Activated CD4-positive, alpha-beta T cell treated with anti-CD3 and anti-CD28 coated beads, Interleukin-2, amount 10 ng/mL, durations not matched to agents 24 days and 14 days (primary cell): Measurements from ENCODE around the gene NRXN3. TPM values are rescaled to one million over a fixed set of nuclear protein-coding genes. Genes with fewer than 3 reads are reported as not detected.

Source experiments
- DNase-seq: peaks from one replicate; pipeline ENCODE4 v3.0.0; 2022
- H3K27ac Mint-ChIP-seq: one replicate; pipeline ENCODE4 v1.8.0; 2022; ENCODE audit warnings: mild to moderate bottlenecking, mixed read lengths
- H3K27me3 Mint-ChIP-seq: one replicate; pipeline ENCODE4 v1.8.0; 2022; ENCODE audit warnings: mixed read lengths
- H3K36me3 Mint-ChIP-seq: one replicate; pipeline ENCODE4 v1.8.0; 2022; ENCODE audit warnings: low read depth, mild to moderate bottlenecking, mixed read lengths
- H3K4me1 Mint-ChIP-seq: one replicate; pipeline ENCODE4 v1.8.0; 2021; ENCODE audit warnings: mixed read lengths
- H3K4me3 Mint-ChIP-seq: one replicate; pipeline ENCODE4 v1.8.0; 2022; ENCODE audit warnings: mild to moderate bottlenecking, moderate library complexity, mixed read lengths
- H3K9me3 Mint-ChIP-seq: one replicate; pipeline ENCODE4 v1.8.0; 2021; ENCODE audit warnings: mixed read lengths
- intact Hi-C: fragments of 100-400 bp; cut with micrococcal nuclease; formaldehyde crosslinking; loops from one replicate; pipeline ENCODE4 v1.15.1; 2023
- total RNA-seq: library from RNA; stranded (reverse); gene quantifications from 2 replicates; pipeline ENCODE4 v1.2.3, GENCODE V29; 2022

The NRXN3 gene
- total RNA-seq, 1 donor from 2014 or later = not detected

DNA sequence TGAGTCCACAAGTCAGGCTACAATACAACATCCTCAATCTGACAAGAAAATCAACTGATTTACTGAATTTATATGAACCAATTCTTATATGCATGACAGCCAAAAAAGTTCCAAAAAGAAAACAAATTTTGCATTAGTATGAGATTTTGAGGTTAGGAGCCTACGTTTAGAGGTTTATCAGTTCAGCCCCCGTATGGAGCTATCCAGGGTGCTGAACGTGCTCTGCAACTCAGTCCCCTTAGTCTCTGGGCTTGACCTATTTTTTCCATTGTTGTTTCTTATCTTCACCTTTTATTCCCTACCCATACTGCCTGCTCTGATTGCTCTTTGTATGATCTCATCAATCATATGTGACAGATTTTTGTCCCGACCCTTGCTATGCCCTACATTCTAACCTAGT is 693.0 kb downstream of the NRXN3 start:
- intact Hi-C loops = no loop called here
- peaks cover 3% of the 10 kb centered on the region for H3K9me3 Mint-ChIP-seq
- no peaks in the 10 kb centered on the region for H3K27me3 Mint-ChIP-seq
- no peaks in the 10 kb centered on the region for H3K36me3 Mint-ChIP-seq
- H3K27ac Mint-ChIP-seq = no peak overlapping the region
- H3K4me1 Mint-ChIP-seq = no peaks in the 10 kb centered on the region
- no peak overlapping the region for H3K4me3 Mint-ChIP-seq
- peak; percentile 79 for DNase-seq

DNA sequence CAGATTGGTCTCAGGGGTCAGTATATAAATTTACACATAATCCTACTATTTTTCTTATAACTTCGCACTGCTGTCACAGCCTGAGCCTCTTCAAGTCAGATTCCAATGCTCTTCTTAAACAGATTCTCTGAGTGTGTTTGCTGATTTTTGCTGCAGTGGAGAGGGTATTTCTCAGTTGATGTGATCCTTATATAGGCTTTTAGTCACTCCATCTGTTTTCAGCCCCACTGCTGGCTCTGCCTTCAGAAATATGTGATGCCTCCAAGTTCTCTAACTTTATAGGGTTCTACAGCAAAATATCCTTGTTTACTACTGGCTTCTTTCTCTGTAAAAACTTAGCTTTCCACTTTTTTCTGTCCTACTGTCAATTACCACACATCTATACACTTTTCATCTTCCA is 702.7 kb downstream of the NRXN3 start:
- DNase-seq = no peak
- no peak overlapping the region for H3K27ac Mint-ChIP-seq
- H3K36me3 Mint-ChIP-seq = no peaks in the 10 kb centered on the region
- no peaks in the 10 kb centered on the region for H3K27me3 Mint-ChIP-seq
- no peaks in the 10 kb centered on the region for H3K4me1 Mint-ChIP-seq
- intact Hi-C loops = no loop called here
- no peaks in the 10 kb centered on the region for H3K9me3 Mint-ChIP-seq
- no peak overlapping the region for H3K4me3 Mint-ChIP-seq

DNA sequence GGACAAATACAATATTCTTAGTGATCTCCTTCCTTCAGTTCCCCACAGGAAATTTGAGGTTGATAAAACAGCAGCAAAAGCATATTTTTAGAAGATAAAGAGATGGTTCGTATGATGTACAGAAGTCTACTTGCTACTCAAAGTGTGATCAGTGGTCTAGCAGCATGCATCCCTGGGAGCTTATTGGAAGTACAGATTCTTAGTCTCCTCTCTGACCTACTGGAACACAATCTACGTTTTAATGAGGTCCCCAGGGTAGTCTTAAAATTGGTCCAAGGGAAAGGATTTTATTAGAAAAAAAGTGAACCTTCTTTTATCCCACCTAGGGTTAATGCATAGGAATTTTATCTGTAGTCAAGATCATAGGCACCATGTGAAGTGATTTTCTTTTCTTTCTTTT is 703.4 kb downstream of the NRXN3 start:
- Mint-ChIP-seq H3K27me3 (no peaks in the 10 kb centered on the region), H3K4me1 (no peaks in the 10 kb centered on the region), H3K9me3 (no peaks in the 10 kb centered on the region), H3K36me3 (no peaks in the 10 kb centered on the region), H3K4me3 (no peak overlapping the region), H3K27ac (no peak overlapping the region)
- intact Hi-C loops = no loop called here
- DNase-seq = no peak

DNA sequence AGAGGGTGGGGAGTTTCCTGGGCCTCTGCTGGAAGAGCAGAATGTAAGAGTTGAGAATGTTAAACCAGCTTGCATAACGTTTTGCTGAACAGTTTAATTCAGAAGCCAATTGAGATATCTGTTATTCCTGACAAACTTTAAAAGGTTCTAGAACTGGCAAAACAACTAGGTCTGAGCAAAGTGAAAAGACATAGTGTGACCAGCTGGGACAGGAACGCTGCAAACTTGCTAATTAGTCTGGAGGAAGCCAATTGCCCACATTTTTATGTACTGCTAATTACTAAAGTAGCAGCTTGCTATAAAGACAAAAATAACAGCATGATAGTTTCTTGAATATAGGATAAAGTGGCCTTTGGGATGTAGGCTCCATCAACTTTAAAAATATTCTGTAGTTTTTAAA is 704.9 kb downstream of the NRXN3 start:
- Mint-ChIP-seq H3K27ac (no peak overlapping the region), H3K4me1 (no peaks in the 10 kb centered on the region), H3K4me3 (no peak overlapping the region), H3K36me3 (no peaks in the 10 kb centered on the region), H3K27me3 (no peaks in the 10 kb centered on the region), H3K9me3 (no peaks in the 10 kb centered on the region)
- intact Hi-C loops = no loop called here
- no peak for DNase-seq

DNA sequence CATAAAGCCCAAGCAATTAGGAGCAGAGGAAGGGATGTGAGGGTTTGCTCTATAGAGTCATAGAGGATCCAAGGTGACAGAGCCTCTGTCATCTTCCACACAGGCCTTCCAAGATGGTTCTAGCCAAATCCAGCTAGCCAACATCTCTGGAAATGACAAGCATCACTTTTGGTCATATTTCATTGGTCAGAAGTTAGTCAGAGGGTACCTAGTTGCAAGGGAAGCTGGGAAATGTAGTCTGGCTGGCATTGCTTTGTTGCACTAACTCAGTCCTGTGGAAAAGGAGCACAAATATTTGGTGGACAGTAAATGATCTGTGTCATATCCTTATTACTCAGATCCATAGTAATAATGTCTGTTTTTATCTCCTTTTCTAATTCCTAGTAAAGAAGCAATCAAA is 715.7 kb downstream of the NRXN3 start:
- H3K4me3 Mint-ChIP-seq = no peak overlapping the region
- H3K4me1 Mint-ChIP-seq = no peaks in the 10 kb centered on the region
- intact Hi-C loops = no loop called here
- no peak overlapping the region for H3K27ac Mint-ChIP-seq
- no peaks in the 10 kb centered on the region for H3K36me3 Mint-ChIP-seq
- H3K27me3 Mint-ChIP-seq = no peaks in the 10 kb centered on the region
- no peak for DNase-seq
- H3K9me3 Mint-ChIP-seq = peaks cover 6% of the 10 kb centered on the region

DNA sequence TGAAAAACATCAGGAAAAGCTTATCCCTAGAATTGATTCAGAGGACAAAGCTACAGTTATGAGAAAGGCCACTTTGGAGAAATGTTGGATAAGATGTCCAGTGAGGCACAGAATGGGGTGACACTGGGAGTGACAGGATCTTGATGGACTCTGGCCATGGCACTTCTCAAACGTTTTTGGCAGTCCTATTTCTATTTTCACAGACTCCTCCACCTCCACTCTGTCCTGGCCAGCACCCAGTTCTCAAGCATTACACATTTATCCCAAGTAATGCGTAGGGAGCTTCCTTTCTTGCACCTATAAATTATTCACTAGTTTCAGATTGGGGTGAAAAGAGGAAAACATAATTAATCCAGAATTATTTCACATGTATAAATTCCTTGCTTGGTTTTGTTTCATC is 727.3 kb downstream of the NRXN3 start:
- no peak overlapping the region for H3K4me3 Mint-ChIP-seq
- no peak for DNase-seq
- H3K4me1 Mint-ChIP-seq = no peaks in the 10 kb centered on the region
- intact Hi-C loops = no loop called here
- no peak overlapping the region for H3K27ac Mint-ChIP-seq
- no peaks in the 10 kb centered on the region for H3K27me3 Mint-ChIP-seq
- no peaks in the 10 kb centered on the region for H3K36me3 Mint-ChIP-seq
- H3K9me3 Mint-ChIP-seq = no peaks in the 10 kb centered on the region

DNA sequence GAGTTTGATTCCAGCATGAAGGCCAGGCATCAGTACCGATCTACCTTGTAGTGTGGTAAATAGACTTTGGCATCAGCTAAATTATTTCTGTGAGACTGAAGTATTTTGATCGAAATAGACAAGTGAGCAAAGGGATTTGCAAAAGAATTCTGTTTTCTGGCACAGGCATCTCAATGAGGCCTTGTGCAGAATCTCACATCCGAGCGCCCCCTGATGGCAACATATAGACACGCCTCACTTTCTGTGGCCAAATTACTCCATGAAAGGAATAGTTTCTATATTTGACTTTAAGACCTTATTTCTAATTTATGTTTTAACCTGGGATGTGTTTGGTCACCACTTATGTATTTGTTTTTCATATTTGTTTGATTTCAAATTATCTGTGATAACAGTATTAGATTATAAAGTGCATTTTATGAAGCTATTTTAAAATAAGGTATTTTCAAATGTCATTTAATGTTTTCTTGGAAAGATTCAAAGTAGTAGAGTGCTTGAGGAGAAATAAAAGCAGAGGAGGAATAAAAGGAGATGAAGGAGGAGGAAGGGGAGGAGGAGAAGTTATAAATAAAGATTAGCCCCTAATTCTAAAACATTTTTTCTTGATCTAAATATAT is 731.9 kb downstream of the NRXN3 start:
- Mint-ChIP-seq H3K36me3 (no peaks in the 10 kb centered on the region), H3K27ac (no peak overlapping the region), H3K4me3 (no peak overlapping the region), H3K27me3 (no peaks in the 10 kb centered on the region), H3K9me3 (no peaks in the 10 kb centered on the region), H3K4me1 (no peaks in the 10 kb centered on the region)
- peak; percentile 55 for DNase-seq
- intact Hi-C loops = no loop called here

DNA sequence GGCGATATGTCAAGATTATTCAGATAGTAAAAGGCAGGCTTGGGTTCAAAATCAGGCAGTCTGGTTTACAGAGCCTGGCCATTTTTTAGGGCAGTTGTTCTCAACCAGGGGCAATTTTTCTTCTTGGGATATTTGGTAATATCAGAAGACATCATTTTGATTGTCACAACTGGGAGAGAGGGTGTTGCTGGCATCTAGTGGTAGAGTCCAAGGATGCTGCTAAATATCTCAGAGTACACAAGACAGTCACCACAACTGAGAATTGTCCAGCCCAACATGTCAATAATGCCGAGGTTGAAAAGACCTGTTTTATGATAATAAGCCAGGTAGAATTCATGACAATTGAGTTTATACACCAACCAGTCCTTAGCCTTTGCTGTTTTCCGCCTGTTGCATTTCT is 733.9 kb downstream of the NRXN3 start:
- intact Hi-C loops = no loop called here
- no peaks in the 10 kb centered on the region for H3K36me3 Mint-ChIP-seq
- no peaks in the 10 kb centered on the region for H3K27me3 Mint-ChIP-seq
- H3K27ac Mint-ChIP-seq = no peak overlapping the region
- DNase-seq = no peak
- H3K4me3 Mint-ChIP-seq = no peak overlapping the region
- H3K9me3 Mint-ChIP-seq = no peaks in the 10 kb centered on the region
- H3K4me1 Mint-ChIP-seq = no peaks in the 10 kb centered on the region

DNA sequence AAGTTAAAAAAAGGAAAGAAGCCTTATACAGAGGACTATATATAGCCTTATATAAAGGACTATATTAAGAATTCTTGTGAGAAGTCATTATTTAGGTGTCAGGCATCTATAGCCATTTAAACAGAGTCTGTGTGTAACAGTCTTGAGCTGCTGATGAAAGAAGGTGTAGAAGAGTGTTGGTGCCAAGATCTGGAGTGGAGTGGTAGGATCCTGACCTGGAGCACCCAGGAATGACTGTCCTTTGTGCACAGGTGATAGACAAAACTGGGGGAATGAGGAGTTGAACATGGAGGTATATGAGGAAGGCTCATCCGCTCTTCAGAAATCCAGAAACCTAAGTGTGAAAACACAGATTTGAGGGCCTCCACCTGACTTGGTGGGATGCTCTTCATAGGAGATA is 747.3 kb downstream of the NRXN3 start:
- intact Hi-C loops = no loop called here
- Mint-ChIP-seq H3K36me3 (no peaks in the 10 kb centered on the region), H3K27me3 (no peaks in the 10 kb centered on the region), H3K27ac (no peak overlapping the region), H3K4me3 (no peak overlapping the region), H3K9me3 (no peaks in the 10 kb centered on the region), H3K4me1 (no peaks in the 10 kb centered on the region)
- no peak for DNase-seq

DNA sequence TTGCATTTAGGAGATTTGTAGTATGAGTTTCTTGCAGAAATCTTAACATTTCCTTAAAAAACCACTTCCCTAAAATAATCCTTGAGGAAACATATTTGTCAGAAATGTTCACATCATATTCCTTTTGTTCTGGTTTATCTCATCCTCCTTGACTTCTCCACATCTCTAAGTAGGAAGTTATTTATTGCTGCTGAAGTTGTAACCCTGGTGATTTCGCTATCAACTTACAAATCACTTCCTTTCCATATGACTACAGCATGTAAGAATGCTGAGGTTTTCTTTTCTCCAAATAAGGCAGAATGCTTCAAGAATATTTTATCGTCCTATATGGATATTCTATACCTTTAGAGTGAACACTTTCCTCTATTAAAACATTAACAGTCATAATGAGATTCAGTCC is 751.7 kb downstream of the NRXN3 start:
- Mint-ChIP-seq H3K27ac (no peak overlapping the region), H3K27me3 (no peaks in the 10 kb centered on the region), H3K4me3 (no peak overlapping the region), H3K9me3 (no peaks in the 10 kb centered on the region), H3K4me1 (no peaks in the 10 kb centered on the region), H3K36me3 (no peaks in the 10 kb centered on the region)
- intact Hi-C loops = no loop called here
- no peak for DNase-seq

DNA sequence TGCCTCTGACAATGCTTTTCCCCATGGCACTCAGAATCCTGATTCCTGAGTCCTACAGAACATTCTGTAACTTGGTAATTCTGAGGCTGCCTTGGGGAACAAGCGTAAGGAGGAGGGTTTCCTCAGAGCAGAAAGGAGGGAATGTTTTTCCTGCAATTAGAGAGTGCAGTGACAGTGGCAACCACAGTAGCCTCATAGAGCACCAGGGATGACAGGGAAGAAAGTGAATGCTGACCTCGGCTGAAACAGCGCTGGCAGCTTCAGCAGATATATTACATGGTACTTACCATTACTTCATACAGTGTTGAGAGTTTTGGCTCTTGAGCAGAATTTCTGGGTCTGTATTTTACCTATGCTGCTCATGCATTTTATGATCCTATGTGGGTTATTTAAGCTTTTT is 757.1 kb downstream of the NRXN3 start:
- intact Hi-C loops = no loop called here
- Mint-ChIP-seq H3K4me3 (no peak overlapping the region), H3K36me3 (no peaks in the 10 kb centered on the region), H3K9me3 (no peaks in the 10 kb centered on the region), H3K27me3 (no peaks in the 10 kb centered on the region), H3K27ac (no peak overlapping the region), H3K4me1 (no peaks in the 10 kb centered on the region)
- no peak for DNase-seq

DNA sequence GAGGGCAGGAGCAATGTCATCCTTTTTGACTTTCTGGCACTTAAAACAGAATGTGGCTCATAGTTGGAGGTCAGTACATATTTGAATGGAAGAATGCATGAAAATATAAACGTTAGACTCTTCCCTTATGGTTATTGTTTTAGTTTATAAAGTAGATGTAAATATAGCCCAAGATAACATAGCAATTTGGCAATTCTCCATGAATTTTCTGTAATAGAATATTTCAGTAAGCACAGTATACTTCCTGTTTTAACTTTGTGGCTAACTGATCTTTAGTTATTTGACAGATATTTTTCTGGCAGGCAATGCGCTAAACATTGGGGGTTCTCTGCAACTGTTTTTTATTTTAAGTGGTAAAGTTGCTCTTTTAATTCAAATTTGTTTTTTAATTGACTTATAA is 763.0 kb downstream of the NRXN3 start:
- no peaks in the 10 kb centered on the region for H3K36me3 Mint-ChIP-seq
- H3K4me3 Mint-ChIP-seq = no peak overlapping the region
- intact Hi-C loops = no loop called here
- no peak overlapping the region for H3K27ac Mint-ChIP-seq
- no peaks in the 10 kb centered on the region for H3K9me3 Mint-ChIP-seq
- no peaks in the 10 kb centered on the region for H3K27me3 Mint-ChIP-seq
- DNase-seq = no peak
- H3K4me1 Mint-ChIP-seq = no peaks in the 10 kb centered on the region

DNA sequence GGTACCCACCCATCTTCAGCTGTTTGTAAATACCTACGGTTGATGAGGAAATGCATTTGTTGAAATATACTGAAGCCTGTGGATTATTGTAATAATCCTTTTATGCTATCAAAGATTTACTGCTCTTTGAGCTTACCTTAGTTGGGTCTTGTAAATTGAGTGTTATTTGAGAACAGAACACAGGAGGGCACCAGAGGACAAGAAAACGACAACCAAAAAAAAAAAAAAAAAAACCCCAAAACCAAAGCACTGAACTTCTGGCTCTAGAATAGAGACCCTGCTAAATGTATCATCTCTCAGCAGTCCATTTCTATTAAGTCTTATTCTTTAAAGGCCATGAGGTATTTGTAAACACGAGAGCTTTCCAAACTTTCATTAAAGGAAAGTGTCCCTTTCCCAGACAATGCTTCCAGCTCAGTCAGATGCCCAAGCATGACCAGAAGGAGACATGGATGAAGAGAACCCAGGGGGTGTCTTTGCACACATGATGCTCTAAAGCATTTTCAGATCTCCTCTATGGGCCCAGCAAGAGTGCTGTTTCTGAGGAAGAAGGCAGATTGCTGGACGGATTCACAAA is 763.9 kb downstream of the NRXN3 start:
- H3K27me3 Mint-ChIP-seq = no peaks in the 10 kb centered on the region
- DNase-seq = no peak
- intact Hi-C loops = no loop called here

DNA sequence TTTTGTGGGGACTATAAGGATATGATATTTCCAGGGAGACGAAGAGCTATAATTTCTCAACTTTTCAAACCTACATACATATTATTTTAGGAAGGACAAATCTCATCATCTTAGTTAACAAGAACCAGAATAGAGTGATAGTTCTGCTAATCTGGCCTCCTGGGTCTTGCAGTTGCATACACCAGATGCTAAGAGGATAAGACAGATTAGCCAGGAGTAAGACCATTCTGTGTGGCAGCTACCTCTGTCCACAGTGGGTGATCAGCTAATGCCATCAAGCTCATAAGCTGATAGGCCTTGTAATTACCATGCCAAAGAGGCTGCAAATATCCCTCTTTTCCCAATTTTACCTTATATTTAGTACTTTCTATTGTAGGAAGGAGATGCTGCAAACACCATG is 776.8 kb downstream of the NRXN3 start:
- H3K27me3 Mint-ChIP-seq = peaks cover 2% of the 10 kb centered on the region
- intact Hi-C loops = no loop called here
- no peaks in the 10 kb centered on the region for H3K4me1 Mint-ChIP-seq
- H3K9me3 Mint-ChIP-seq = no peaks in the 10 kb centered on the region
- H3K27ac Mint-ChIP-seq = no peak overlapping the region
- DNase-seq = no peak
- H3K4me3 Mint-ChIP-seq = no peak overlapping the region
- no peaks in the 10 kb centered on the region for H3K36me3 Mint-ChIP-seq

More for the DNA sequence above, 763.9 kb downstream of the NRXN3 start:
- H3K9me3 Mint-ChIP-seq = no peaks in the 10 kb centered on the region
- H3K4me3 Mint-ChIP-seq = no peak overlapping the region
- no peaks in the 10 kb centered on the region for H3K4me1 Mint-ChIP-seq
- no peaks in the 10 kb centered on the region for H3K36me3 Mint-ChIP-seq
- no peak overlapping the region for H3K27ac Mint-ChIP-seq

DNA sequence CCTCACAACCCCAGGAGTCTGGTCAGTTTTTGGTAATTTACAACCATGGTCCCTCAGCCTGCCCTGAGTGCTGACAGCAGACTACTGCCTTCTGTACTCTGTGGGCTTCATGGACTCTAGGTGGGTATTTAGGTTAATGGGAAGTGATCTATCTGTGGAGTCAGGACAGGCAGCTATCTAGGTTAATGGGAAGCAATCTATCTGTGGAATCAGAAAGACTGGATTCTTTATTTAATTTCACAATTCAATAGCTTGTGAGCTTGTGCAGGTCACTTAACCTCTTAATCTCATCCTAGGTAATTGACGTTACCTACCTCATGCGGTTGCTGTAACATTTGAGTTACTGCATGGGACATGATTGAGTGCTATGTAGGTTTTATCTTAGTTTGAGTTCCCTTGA is 777.5 kb downstream of the NRXN3 start:
- no peaks in the 10 kb centered on the region for H3K36me3 Mint-ChIP-seq
- H3K4me1 Mint-ChIP-seq = no peaks in the 10 kb centered on the region
- intact Hi-C loops = no loop called here
- no peaks in the 10 kb centered on the region for H3K9me3 Mint-ChIP-seq
- H3K27ac Mint-ChIP-seq = no peak overlapping the region
- H3K4me3 Mint-ChIP-seq = no peak overlapping the region
- H3K27me3 Mint-ChIP-seq = peaks cover 2% of the 10 kb centered on the region
- DNase-seq = no peak
